ENCODE data around the gene PPP2R5B.

PPP2R5B gene

DNA sequence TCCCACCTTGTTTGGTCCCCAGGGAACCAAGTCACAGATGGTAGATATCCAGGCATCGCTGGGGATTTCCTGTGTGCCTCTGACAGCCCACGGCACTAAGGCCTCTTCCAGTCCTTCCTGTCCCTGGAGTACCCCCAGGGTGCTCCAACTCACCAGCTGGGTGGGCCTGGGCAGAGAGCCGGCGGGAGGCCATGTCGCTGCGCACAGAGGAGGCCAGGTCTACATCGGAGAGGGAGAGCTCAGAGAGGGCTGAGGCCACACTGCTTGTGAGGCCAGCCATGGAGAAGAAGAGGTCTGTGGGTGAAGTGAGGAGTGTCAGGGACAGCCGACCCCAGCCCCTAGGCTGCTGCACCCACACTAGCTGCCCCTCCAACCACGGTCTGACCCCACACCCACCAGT, 12.8 kb upstream of the PPP2R5B start:
- no peak overlapping the region for H4K91ac ChIP-seq (ENCODE audit: low read depth, low read length)

DNA sequence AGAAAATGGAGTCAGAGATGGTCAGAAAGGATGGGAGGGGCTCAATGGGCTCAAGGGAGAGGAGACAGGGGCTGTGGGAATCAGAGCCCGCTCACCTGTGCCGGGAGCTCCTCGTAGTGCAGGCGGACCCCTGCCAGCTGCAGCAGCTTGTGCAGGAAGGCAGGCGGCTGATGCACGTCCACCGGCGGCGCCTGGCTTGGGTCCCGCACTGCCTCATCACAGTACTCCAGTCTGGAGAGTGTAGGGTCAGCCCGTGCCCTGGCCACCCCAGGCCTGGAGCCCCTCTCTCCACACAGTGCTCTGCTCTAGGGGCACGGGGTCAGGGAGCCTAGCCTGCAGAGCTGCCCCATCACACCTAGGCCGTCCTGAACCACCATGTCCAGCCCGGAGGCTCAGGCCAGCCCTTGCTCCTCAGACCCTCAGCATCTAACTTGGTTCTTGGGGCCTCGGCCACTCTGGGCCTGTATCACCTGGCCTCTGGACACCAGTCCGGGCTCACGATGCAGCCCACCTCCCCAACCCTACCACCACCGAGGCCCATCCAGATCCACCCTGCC, 11.2 kb upstream of the PPP2R5B start:
- H3K4me1 ChIP-seq (ENCODE audit: control insufficient read depth in 1 of 2, insufficient read depth in 2 of 2, low read length in 2 of 2) = peaks cover 4 to 8% of the 10 kb centered on the region in 2 experiments
- H3K9ac ChIP-seq (ENCODE audit: low read length) = no peak overlapping the region
- H3K4ac ChIP-seq (ENCODE audit: low read depth, low read length) = no peak overlapping the region
- H3K27ac ChIP-seq (ENCODE audit: low read depth, low read length) = no peak overlapping the region
- no peak overlapping the region for H2BK5ac ChIP-seq (ENCODE audit: low read depth, low read length, poor library complexity)
- no CpG with 5 or more reads among the region's 18 CpGs for WGBS (ENCODE audit: extremely low coverage, insufficient coverage, insufficient read length)
- no peak overlapping the region for H4K91ac ChIP-seq (ENCODE audit: low read depth, low read length)
- DNase-seq = no peak
- no peak overlapping the region for H3K14ac ChIP-seq (ENCODE audit: low read length)
- H4K12ac ChIP-seq (ENCODE audit: low read depth, low read length) = no peak overlapping the region
- peaks cover 2% of the 10 kb centered on the region for H3K9me3 ChIP-seq (ENCODE audit: insufficient read depth, low read depth, low read length)
- H3K36me3 ChIP-seq (ENCODE audit: control insufficient read depth in 1 of 2, insufficient read depth in 2 of 2, low read length in 2 of 2) = peaks cover 56 to 59% of the 10 kb centered on the region in 2 experiments
- peaks cover 4% of the 10 kb centered on the region for H3K79me2 ChIP-seq (ENCODE audit: control insufficient read depth, insufficient read depth, low read length, poor library complexity)
- H2BK120ac ChIP-seq (ENCODE audit: insufficient read depth, low read length, poor library complexity) = no peak overlapping the region
- H4K8ac ChIP-seq (ENCODE audit: low read depth, low read length) = no peak overlapping the region
- H3K79me1 ChIP-seq (ENCODE audit: low read length) = peaks cover 6% of the 10 kb centered on the region
- H2BK12ac ChIP-seq (ENCODE audit: low read length) = no peak overlapping the region
- H3K18ac ChIP-seq (ENCODE audit: low read length) = no peak overlapping the region
- no peak overlapping the region for H3K23ac ChIP-seq (ENCODE audit: low read length)
- no peaks in the 10 kb centered on the region for H3K27me3 ChIP-seq (ENCODE audit: insufficient read depth, low read length)
- H2AK5ac ChIP-seq (ENCODE audit: low read length) = no peak overlapping the region
- H2AFZ ChIP-seq (ENCODE audit: insufficient read depth, low read length, poor library complexity) = no peak overlapping the region
- H3K4me2 ChIP-seq (ENCODE audit: low read length) = no peak overlapping the region
- H3K4me3 ChIP-seq (ENCODE audit: low read depth, low read length) = no peak overlapping the region

More for the DNA sequence above, 12.8 kb upstream of the PPP2R5B start:
- H3K14ac ChIP-seq (ENCODE audit: low read length) = no peak overlapping the region
- no peak overlapping the region for H3K4me3 ChIP-seq (ENCODE audit: low read depth, low read length)
- WGBS (ENCODE audit: extremely low coverage, insufficient coverage, insufficient read length) = no CpG with 5 or more reads among the region's 9 CpGs
- H4K8ac ChIP-seq (ENCODE audit: low read depth, low read length) = no peak overlapping the region
- no peaks in the 10 kb centered on the region for H3K27me3 ChIP-seq (ENCODE audit: insufficient read depth, low read length)
- H3K27ac ChIP-seq (ENCODE audit: low read depth, low read length) = no peak overlapping the region
- peaks cover 3% of the 10 kb centered on the region for H3K79me1 ChIP-seq (ENCODE audit: low read length)
- H3K79me2 ChIP-seq (ENCODE audit: control insufficient read depth, insufficient read depth, low read length, poor library complexity) = peaks cover 1% of the 10 kb centered on the region
- H2AFZ ChIP-seq (ENCODE audit: insufficient read depth, low read length, poor library complexity) = no peak overlapping the region
- H3K4me1 ChIP-seq (ENCODE audit: control insufficient read depth in 1 of 2, insufficient read depth in 2 of 2, low read length in 2 of 2) = peaks cover 4 to 8% of the 10 kb centered on the region in 2 experiments
- H4K12ac ChIP-seq (ENCODE audit: low read depth, low read length) = no peak overlapping the region
- peaks cover 2% of the 10 kb centered on the region for H3K9me3 ChIP-seq (ENCODE audit: insufficient read depth, low read depth, low read length)
- no peak overlapping the region for H3K23ac ChIP-seq (ENCODE audit: low read length)
- DNase-seq = no peak
- no peak overlapping the region for H3K18ac ChIP-seq (ENCODE audit: low read length)
- no peak overlapping the region for H3K4me2 ChIP-seq (ENCODE audit: low read length)
- no peak overlapping the region for H3K4ac ChIP-seq (ENCODE audit: low read depth, low read length)
- H2BK120ac ChIP-seq (ENCODE audit: insufficient read depth, low read length, poor library complexity) = no peak overlapping the region
- H2BK12ac ChIP-seq (ENCODE audit: low read length) = no peak overlapping the region
- peaks cover 67 to 72% of the 10 kb centered on the region in 2 experiments for H3K36me3 ChIP-seq (ENCODE audit: control insufficient read depth in 1 of 2, insufficient read depth in 2 of 2, low read length in 2 of 2)
- no peak overlapping the region for H2BK5ac ChIP-seq (ENCODE audit: low read depth, low read length, poor library complexity)
- H3K9ac ChIP-seq (ENCODE audit: low read length) = no peak overlapping the region
- H2AK5ac ChIP-seq (ENCODE audit: low read length) = no peak overlapping the region

DNA sequence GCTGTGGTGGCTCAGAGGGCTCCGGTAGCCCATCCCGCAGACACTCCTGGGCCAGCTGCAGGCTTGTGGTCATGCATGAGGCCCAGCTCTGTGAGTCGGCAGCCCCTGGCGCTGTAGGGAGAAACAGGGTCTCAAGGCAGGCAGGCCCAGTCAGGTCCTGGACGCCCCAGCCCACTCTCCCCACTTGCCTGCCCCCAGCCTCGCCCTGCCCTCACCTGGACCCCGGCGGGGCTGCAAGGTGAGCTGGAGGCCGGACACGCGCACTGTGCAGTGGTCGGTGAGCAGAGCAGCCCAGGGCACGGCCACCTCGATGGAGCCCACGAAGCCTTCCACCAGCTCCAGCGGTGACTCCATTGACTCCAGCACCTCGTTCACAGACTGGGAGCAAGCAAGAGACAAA, 10.4 kb upstream of the PPP2R5B start:
- no peak overlapping the region for H4K8ac ChIP-seq (ENCODE audit: low read depth, low read length)
- H3K23ac ChIP-seq (ENCODE audit: low read length) = no peak overlapping the region
- no peak overlapping the region for H3K4me3 ChIP-seq (ENCODE audit: low read depth, low read length)
- H3K4me1 ChIP-seq (ENCODE audit: control insufficient read depth in 1 of 2, insufficient read depth in 2 of 2, low read length in 2 of 2) = peaks cover 4 to 8% of the 10 kb centered on the region in 2 experiments
- no peak overlapping the region for H2BK5ac ChIP-seq (ENCODE audit: low read depth, low read length, poor library complexity)
- peaks cover 2% of the 10 kb centered on the region for H3K9me3 ChIP-seq (ENCODE audit: insufficient read depth, low read depth, low read length)
- H2BK12ac ChIP-seq (ENCODE audit: low read length) = no peak overlapping the region
- no peak overlapping the region for H3K4me2 ChIP-seq (ENCODE audit: low read length)
- no peaks in the 10 kb centered on the region for H3K27me3 ChIP-seq (ENCODE audit: insufficient read depth, low read length)
- no peak overlapping the region for H2BK120ac ChIP-seq (ENCODE audit: insufficient read depth, low read length, poor library complexity)
- peaks cover 49 to 52% of the 10 kb centered on the region in 2 experiments for H3K36me3 ChIP-seq (ENCODE audit: control insufficient read depth in 1 of 2, insufficient read depth in 2 of 2, low read length in 2 of 2)
- H3K27ac ChIP-seq (ENCODE audit: low read depth, low read length) = no peak overlapping the region
- peaks cover 4% of the 10 kb centered on the region for H3K79me2 ChIP-seq (ENCODE audit: control insufficient read depth, insufficient read depth, low read length, poor library complexity)
- peaks cover 6% of the 10 kb centered on the region for H3K79me1 ChIP-seq (ENCODE audit: low read length)
- no peak overlapping the region for H3K9ac ChIP-seq (ENCODE audit: low read length)
- no CpG with 5 or more reads among the region's 17 CpGs for WGBS (ENCODE audit: extremely low coverage, insufficient coverage, insufficient read length)
- H3K18ac ChIP-seq (ENCODE audit: low read length) = no peak overlapping the region
- no peak overlapping the region for H3K4ac ChIP-seq (ENCODE audit: low read depth, low read length)
- H2AK5ac ChIP-seq (ENCODE audit: low read length) = no peak overlapping the region
- H2AFZ ChIP-seq (ENCODE audit: insufficient read depth, low read length, poor library complexity) = no peak overlapping the region
- no peak overlapping the region for H3K14ac ChIP-seq (ENCODE audit: low read length)
- no peak overlapping the region for H4K91ac ChIP-seq (ENCODE audit: low read depth, low read length)
- no peak for DNase-seq
- H4K12ac ChIP-seq (ENCODE audit: low read depth, low read length) = no peak overlapping the region

DNA sequence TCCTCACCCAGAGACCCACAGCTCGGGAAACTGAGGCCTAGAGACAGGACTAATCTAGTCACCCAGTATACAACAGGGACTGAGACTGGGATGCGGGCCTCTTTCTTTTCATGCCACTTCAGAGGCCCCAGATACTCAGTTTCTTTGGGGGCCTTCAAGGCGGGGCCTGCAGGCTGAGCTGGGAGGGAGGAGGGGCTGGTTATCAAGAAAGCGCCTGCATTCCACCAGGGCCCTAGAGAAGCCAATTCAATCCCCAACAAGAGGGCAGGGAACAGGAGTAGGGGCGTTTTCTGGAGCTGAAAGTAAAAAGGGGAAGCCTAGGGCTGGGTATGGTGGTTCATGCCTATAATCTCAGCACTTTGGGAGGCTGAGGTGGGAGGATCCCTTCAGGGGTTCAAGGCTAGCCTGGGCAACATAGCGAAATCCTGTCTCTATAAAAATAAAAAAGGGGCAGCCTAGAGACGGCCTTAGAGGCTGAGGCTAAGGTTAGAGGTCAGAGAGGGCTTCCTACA, 9.1 kb upstream of the PPP2R5B start:
- WGBS (ENCODE audit: extremely low coverage, insufficient coverage, insufficient read length) = no CpG with 5 or more reads among the region's 7 CpGs
- no peak overlapping the region for H3K14ac ChIP-seq (ENCODE audit: low read length)
- no peak overlapping the region for H3K4ac ChIP-seq (ENCODE audit: low read depth, low read length)

More for the DNA sequence above, 9.1 kb upstream of the PPP2R5B start:
- Histone ChIP-seq H4K8ac (ENCODE audit: low read depth, low read length) (no peak overlapping the region), H3K9me3 (ENCODE audit: insufficient read depth, low read depth, low read length) (peaks cover 2% of the 10 kb centered on the region), H2AK5ac (ENCODE audit: low read length) (no peak overlapping the region), H3K4me3 (ENCODE audit: low read depth, low read length) (no peak overlapping the region), H3K27me3 (ENCODE audit: insufficient read depth, low read length) (no peaks in the 10 kb centered on the region), H4K12ac (ENCODE audit: low read depth, low read length) (no peak overlapping the region), H2AFZ (ENCODE audit: insufficient read depth, low read length, poor library complexity) (no peak overlapping the region), H3K4me2 (ENCODE audit: low read length) (peak overlapping the region; percentile 75), H3K36me3 (ENCODE audit: control insufficient read depth in 1 of 2, insufficient read depth in 2 of 2, low read length in 2 of 2) (peaks cover 37 to 39% of the 10 kb centered on the region in 2 experiments), H3K79me2 (ENCODE audit: control insufficient read depth, insufficient read depth, low read length, poor library complexity) (peaks cover 4% of the 10 kb centered on the region), H3K4me1 (ENCODE audit: control insufficient read depth in 1 of 2, insufficient read depth in 2 of 2, low read length in 2 of 2) (peaks cover 4 to 8% of the 10 kb centered on the region in 2 experiments), H3K27ac (ENCODE audit: low read depth, low read length) (no peak overlapping the region), H4K91ac (ENCODE audit: low read depth, low read length) (peak overlapping the region; percentile 40), H3K9ac (ENCODE audit: low read length) (no peak overlapping the region), H2BK5ac (ENCODE audit: low read depth, low read length, poor library complexity) (no peak overlapping the region), H2BK120ac (ENCODE audit: insufficient read depth, low read length, poor library complexity) (no peak overlapping the region), H3K79me1 (ENCODE audit: low read length) (peaks cover 6% of the 10 kb centered on the region), H3K18ac (ENCODE audit: low read length) (peak overlapping the region; percentile 11), H2BK12ac (ENCODE audit: low read length) (no peak overlapping the region), H3K23ac (ENCODE audit: low read length) (no peak overlapping the region)
- DNase-seq = no peak

Measured in trophoblast cell (in vitro differentiated cells and primary cell).